ENCODE data around the gene BORA.

The BORA gene

GRCh38 chr13:72727417-72728289 lies at the start of gene BORA, which contains the start of gene MZT1:
Gene BORA, plus strand, starts transcription at chr13:72727923. Its CDS starts 1,018 bp downstream, at chr13:72728941.
Gene MZT1, minus strand, starts transcription at chr13:72727629. Its CDS starts 27 bp downstream, at chr13:72727602.
- H3K27ac ChIP-seq (ENCODE audit: low read depth, low read length) = peak within 1 kb of the TSS; percentile 63; the same call in 1 of the 2 replicates

DNA sequence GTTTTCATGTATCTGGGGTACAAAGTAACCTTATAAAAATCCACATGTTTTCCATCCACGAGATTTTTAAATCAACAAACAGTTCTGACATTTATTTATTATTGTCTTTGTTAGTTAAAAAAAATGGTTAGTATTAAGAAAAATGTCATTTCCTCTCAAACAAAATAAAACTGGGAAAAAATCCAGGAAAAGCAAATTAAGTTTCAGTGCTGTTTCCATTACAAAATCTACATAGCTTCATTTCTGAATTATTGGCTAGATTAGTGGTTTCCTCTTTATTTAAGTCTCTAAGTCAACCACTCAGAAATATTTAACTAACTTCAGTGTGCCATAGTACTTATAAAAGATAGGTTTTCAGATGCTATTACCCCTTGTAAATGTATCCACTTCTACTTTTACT lies 49.4 kb upstream of the BORA start:
- Histone ChIP-seq H3K36me3 (ENCODE audit: control insufficient read depth, insufficient read depth, low read length) (no peaks in the 10 kb centered on the region), H3K27me3 (ENCODE audit: control insufficient read depth, insufficient read depth, low read length) (no peaks in the 10 kb centered on the region), H3K4me1 (ENCODE audit: control insufficient read depth, insufficient read depth, low read length) (no peaks in the 10 kb centered on the region), H3K4me3 (ENCODE audit: low read depth, low read length) (no peak overlapping the region), H3K27ac (ENCODE audit: low read depth, low read length) (no peak overlapping the region), H3K9ac (ENCODE audit: low read length) (no peak overlapping the region), H3K9me3 (ENCODE audit: control insufficient read depth, insufficient read depth, low read depth, low read length) (no peaks in the 10 kb centered on the region)

More at GRCh38 chr13:72727417-72728289, at the start of gene BORA, which contains the start of gene MZT1:
- Histone ChIP-seq H3K4me3 (ENCODE audit: low read depth, low read length) (peak within 1 kb of the TSS; percentile 90), H3K36me3 (ENCODE audit: control insufficient read depth, insufficient read depth, low read length) (peaks cover 30% of the 10 kb centered on the region), H3K27me3 (ENCODE audit: control insufficient read depth, insufficient read depth, low read length) (no peaks in the 10 kb centered on the region), H3K4me1 (ENCODE audit: control insufficient read depth, insufficient read depth, low read length) (peaks cover 3% of the 10 kb centered on the region; the same call in 1 of the 2 replicates), H3K9ac (ENCODE audit: low read length) (peak within 1 kb of the TSS; percentile 90), H3K9me3 (ENCODE audit: control insufficient read depth, insufficient read depth, low read depth, low read length) (no peaks in the 10 kb centered on the region)

GRCh38 chr13:72680353-72680752 lies 47.4 kb upstream of the BORA start:
- no peaks in the 10 kb centered on the region for H3K27me3 ChIP-seq (ENCODE audit: control insufficient read depth, insufficient read depth, low read length)

DNA sequence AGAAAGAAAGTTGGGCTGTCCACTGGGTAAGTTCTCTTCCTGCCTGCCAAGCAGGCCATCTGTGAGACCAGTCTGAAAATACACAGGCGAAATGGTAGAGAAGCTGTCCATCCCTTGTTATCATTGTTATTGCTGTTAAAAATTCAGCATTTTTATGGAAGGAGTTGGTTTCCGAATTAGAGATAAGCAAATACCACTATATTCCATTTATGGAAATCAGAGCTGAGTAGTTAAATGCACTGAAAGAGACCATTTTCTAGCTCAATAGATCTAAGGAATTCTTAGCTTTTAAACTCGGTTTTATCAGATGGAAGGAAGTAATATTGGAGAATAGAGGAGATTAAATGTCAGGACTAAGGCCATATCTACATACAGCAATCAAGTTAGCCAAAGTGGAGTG lies 41.0 kb upstream of the BORA start:
- no peak overlapping the region for H3K4me3 ChIP-seq (ENCODE audit: low read depth, low read length)
- peaks cover 5% of the 10 kb centered on the region; the same call in 1 of the 2 replicates for H3K9me3 ChIP-seq (ENCODE audit: control insufficient read depth, insufficient read depth, low read depth, low read length)
- no peak overlapping the region for H3K9ac ChIP-seq (ENCODE audit: low read length)
- H3K27ac ChIP-seq (ENCODE audit: low read depth, low read length) = no peak overlapping the region
- no peaks in the 10 kb centered on the region for H3K4me1 ChIP-seq (ENCODE audit: control insufficient read depth, insufficient read depth, low read length)
- no peaks in the 10 kb centered on the region for H3K27me3 ChIP-seq (ENCODE audit: control insufficient read depth, insufficient read depth, low read length)
- H3K36me3 ChIP-seq (ENCODE audit: control insufficient read depth, insufficient read depth, low read length) = no peaks in the 10 kb centered on the region

More at GRCh38 chr13:72680353-72680752, 47.4 kb upstream of the BORA start:
- Histone ChIP-seq H3K9ac (ENCODE audit: low read length) (no peak overlapping the region), H3K4me1 (ENCODE audit: control insufficient read depth, insufficient read depth, low read length) (no peaks in the 10 kb centered on the region), H3K36me3 (ENCODE audit: control insufficient read depth, insufficient read depth, low read length) (no peaks in the 10 kb centered on the region), H3K9me3 (ENCODE audit: control insufficient read depth, insufficient read depth, low read depth, low read length) (no peaks in the 10 kb centered on the region), H3K27ac (ENCODE audit: low read depth, low read length) (no peak overlapping the region), H3K4me3 (ENCODE audit: low read depth, low read length) (no peak overlapping the region)

GRCh38 chr13:72689181-72689696 lies 38.5 kb upstream of the BORA start:
- Histone ChIP-seq H3K27ac (ENCODE audit: low read depth, low read length) (no peak overlapping the region), H3K4me1 (ENCODE audit: control insufficient read depth, insufficient read depth, low read length) (no peaks in the 10 kb centered on the region), H3K9ac (ENCODE audit: low read length) (no peak overlapping the region), H3K27me3 (ENCODE audit: control insufficient read depth, insufficient read depth, low read length) (no peaks in the 10 kb centered on the region), H3K4me3 (ENCODE audit: low read depth, low read length) (no peak overlapping the region), H3K36me3 (ENCODE audit: control insufficient read depth, insufficient read depth, low read length) (no peaks in the 10 kb centered on the region), H3K9me3 (ENCODE audit: control insufficient read depth, insufficient read depth, low read depth, low read length) (peaks cover 26% of the 10 kb centered on the region)

GRCh38 chr13:72692884-72693514 lies 34.7 kb upstream of the BORA start:
- H3K36me3 ChIP-seq (ENCODE audit: control insufficient read depth, insufficient read depth, low read length) = no peaks in the 10 kb centered on the region
- H3K9ac ChIP-seq (ENCODE audit: low read length) = no peak overlapping the region
- no peaks in the 10 kb centered on the region for H3K4me1 ChIP-seq (ENCODE audit: control insufficient read depth, insufficient read depth, low read length)
- H3K4me3 ChIP-seq (ENCODE audit: low read depth, low read length) = no peak overlapping the region
- H3K9me3 ChIP-seq (ENCODE audit: control insufficient read depth, insufficient read depth, low read depth, low read length) = peaks cover 28% of the 10 kb centered on the region
- H3K27me3 ChIP-seq (ENCODE audit: control insufficient read depth, insufficient read depth, low read length) = no peaks in the 10 kb centered on the region
- no peak overlapping the region for H3K27ac ChIP-seq (ENCODE audit: low read depth, low read length)

GRCh38 chr13:72693832-72694231 lies 33.9 kb upstream of the BORA start:
- no peaks in the 10 kb centered on the region for H3K36me3 ChIP-seq (ENCODE audit: control insufficient read depth, insufficient read depth, low read length)
- H3K27me3 ChIP-seq (ENCODE audit: control insufficient read depth, insufficient read depth, low read length) = no peaks in the 10 kb centered on the region
- no peak overlapping the region for H3K27ac ChIP-seq (ENCODE audit: low read depth, low read length)
- peaks cover 28% of the 10 kb centered on the region for H3K9me3 ChIP-seq (ENCODE audit: control insufficient read depth, insufficient read depth, low read depth, low read length)
- H3K4me1 ChIP-seq (ENCODE audit: control insufficient read depth, insufficient read depth, low read length) = no peaks in the 10 kb centered on the region
- H3K9ac ChIP-seq (ENCODE audit: low read length) = no peak overlapping the region
- H3K4me3 ChIP-seq (ENCODE audit: low read depth, low read length) = no peak overlapping the region

- H3K4me1 ChIP-seq (ENCODE audit: control insufficient read depth, insufficient read depth, low read length) = no peaks in the 10 kb centered on the region
- H3K36me3 ChIP-seq (ENCODE audit: control insufficient read depth, insufficient read depth, low read length) = no peaks in the 10 kb centered on the region
- H3K4me3 ChIP-seq (ENCODE audit: low read depth, low read length) = no peak overlapping the region
- no peak overlapping the region for H3K9ac ChIP-seq (ENCODE audit: low read length)
- H3K27me3 ChIP-seq (ENCODE audit: control insufficient read depth, insufficient read depth, low read length) = no peaks in the 10 kb centered on the region
- no peak overlapping the region for H3K27ac ChIP-seq (ENCODE audit: low read depth, low read length)
- peaks cover 28% of the 10 kb centered on the region for H3K9me3 ChIP-seq (ENCODE audit: control insufficient read depth, insufficient read depth, low read depth, low read length)
Observed at GRCh38 chr13:72694314-72694713, 33.4 kb upstream of the BORA start.

- Histone ChIP-seq H3K9ac (ENCODE audit: low read length) (no peak overlapping the region), H3K4me1 (ENCODE audit: control insufficient read depth, insufficient read depth, low read length) (no peaks in the 10 kb centered on the region), H3K4me3 (ENCODE audit: low read depth, low read length) (no peak overlapping the region), H3K36me3 (ENCODE audit: control insufficient read depth, insufficient read depth, low read length) (no peaks in the 10 kb centered on the region), H3K9me3 (ENCODE audit: control insufficient read depth, insufficient read depth, low read depth, low read length) (peaks cover 25% of the 10 kb centered on the region), H3K27me3 (ENCODE audit: control insufficient read depth, insufficient read depth, low read length) (no peaks in the 10 kb centered on the region), H3K27ac (ENCODE audit: low read depth, low read length) (no peak overlapping the region)
Observed at GRCh38 chr13:72696579-72696978, 31.1 kb upstream of the BORA start.

DNA sequence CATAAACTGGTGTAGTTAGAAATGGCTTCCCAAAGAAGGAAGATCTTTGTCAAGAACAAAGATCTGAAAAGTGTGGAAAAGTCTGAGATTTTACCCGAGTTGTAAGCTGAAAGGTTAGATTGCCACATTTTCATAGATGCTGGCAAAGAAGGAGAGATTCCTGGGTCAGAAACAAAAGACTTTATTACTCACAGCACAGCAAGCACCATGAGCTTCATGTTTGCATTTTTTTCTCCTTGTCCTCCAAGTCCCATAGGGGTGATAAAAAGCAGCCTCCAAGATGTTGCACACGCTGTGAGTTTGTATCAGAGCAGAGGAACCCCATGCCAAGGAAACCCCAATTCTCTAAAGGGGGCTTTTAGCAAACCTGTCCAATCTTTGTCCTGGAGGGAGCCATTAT lies 29.6 kb upstream of the BORA start:
- no peak overlapping the region for H3K9ac ChIP-seq (ENCODE audit: low read length)

DNA sequence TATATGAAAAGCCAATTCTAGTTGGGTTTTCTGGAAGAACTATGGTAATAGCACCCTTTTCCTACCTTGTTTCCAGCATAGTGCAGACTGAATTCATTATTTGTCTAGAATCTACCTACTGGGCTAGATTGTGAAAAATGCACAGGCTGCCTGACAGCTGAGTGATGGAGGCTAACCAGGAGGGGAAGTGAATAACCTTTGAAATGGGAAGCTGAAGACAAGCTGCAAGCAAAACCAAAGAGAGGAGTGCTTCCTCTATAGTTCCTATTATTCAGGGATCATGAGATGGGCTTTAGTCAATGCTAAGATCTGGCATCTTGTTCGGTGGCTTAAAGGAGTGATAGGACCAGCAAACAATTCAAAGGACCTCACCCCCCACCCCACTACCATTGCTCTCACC lies 27.2 kb upstream of the BORA start:
- Histone ChIP-seq H3K36me3 (ENCODE audit: control insufficient read depth, insufficient read depth, low read length) (no peaks in the 10 kb centered on the region), H3K9me3 (ENCODE audit: control insufficient read depth, insufficient read depth, low read depth, low read length) (no peaks in the 10 kb centered on the region), H3K27ac (ENCODE audit: low read depth, low read length) (no peak overlapping the region), H3K9ac (ENCODE audit: low read length) (no peak overlapping the region), H3K4me1 (ENCODE audit: control insufficient read depth, insufficient read depth, low read length) (no peaks in the 10 kb centered on the region), H3K4me3 (ENCODE audit: low read depth, low read length) (no peak overlapping the region), H3K27me3 (ENCODE audit: control insufficient read depth, insufficient read depth, low read length) (no peaks in the 10 kb centered on the region)

More for the DNA sequence above, 29.6 kb upstream of the BORA start:
- Histone ChIP-seq H3K36me3 (ENCODE audit: control insufficient read depth, insufficient read depth, low read length) (no peaks in the 10 kb centered on the region), H3K27me3 (ENCODE audit: control insufficient read depth, insufficient read depth, low read length) (no peaks in the 10 kb centered on the region), H3K27ac (ENCODE audit: low read depth, low read length) (no peak overlapping the region), H3K4me1 (ENCODE audit: control insufficient read depth, insufficient read depth, low read length) (no peaks in the 10 kb centered on the region), H3K9me3 (ENCODE audit: control insufficient read depth, insufficient read depth, low read depth, low read length) (peaks cover 10% of the 10 kb centered on the region), H3K4me3 (ENCODE audit: low read depth, low read length) (no peak overlapping the region)

All from HUES6 (cell line).